Stomach (tissue), 9 donors: ENCODE data around the gene KCNQ1. TPM values are rescaled to one million over a fixed set of nuclear protein-coding genes. Genes with fewer than 3 reads are reported as not detected.

ENCODE experiments used
- DNase-seq, 2 donors: peaks; one replicate each; pipeline versions ENCODE4 v3.0.0 to v3.0.0-alpha.2; 2013 to 2019
- H3K27ac ChIP-seq, 5 donors: fragments of 200-600 bp in 4 of 5; sonication (generic) in 4 of 5; one replicate each; pipeline ENCODE4 v1.5.1; 2013 to 2019; ENCODE audit warnings: mild to moderate bottlenecking in 1 of 5, moderate library complexity in 1 of 5
- H3K27me3 ChIP-seq, 3 donors: fragments of 200-600 bp; sonication (generic); one replicate each; pipeline ENCODE4 v1.5.1; 2017 to 2019; ENCODE audit warnings: mixed run types in 1 of 3
- H3K36me3 ChIP-seq, 4 donors: fragments of 200-600 bp; sonication (generic); 1 replicate in 3 of 4; 2 replicates in 1 of 4; pipeline ENCODE4 v1.5.1; 2016 to 2019
- H3K4me1 ChIP-seq, 4 donors: fragments of 200-600 bp; sonication (generic); one replicate each; pipeline ENCODE4 v1.5.1; 2016 to 2019
- H3K4me3 ChIP-seq, 4 donors: fragments of 200-600 bp; sonication (generic) in 3 of 4; one replicate each; pipeline ENCODE4 v1.5.1; 2016 to 2019; ENCODE audit warnings: mild to moderate bottlenecking in 1 of 4
- H3K9me3 ChIP-seq, 4 donors: fragments of 200-600 bp; sonication (generic); one replicate each; pipeline ENCODE4 v1.5.1; 2016 to 2019
- CTCF ChIP-seq, 7 experiments: fragments of 450-650 bp in 4 of 7; fragments of 200-600 bp in 3 of 7; sonication (generic) in 3 of 7; IDR thresholded peaks; one replicate each; pipeline ENCODE4 v1.5.1; 2016 to 2019; ENCODE audit warnings: antibody characterized with exemption in 7 of 7, control low read depth in 2 of 7, mild to moderate bottlenecking in 1 of 7
- EP300 ChIP-seq: sonication (generic); formaldehyde crosslinking; IDR thresholded peaks from one replicate; pipeline ENCODE4 v1.6.1; 2017; ENCODE audit warnings: antibody characterized with exemption
- POLR2A ChIP-seq, 4 donors: fragments of 450-650 bp; IDR thresholded peaks; one replicate each; pipeline ENCODE4 v1.6.1; 2016; ENCODE audit warnings: antibody characterized with exemption in 4 of 4, control low read depth in 2 of 4, mild to moderate bottlenecking in 1 of 4, moderate library complexity in 1 of 4
- POLR2AphosphoS5 ChIP-seq, 3 donors: sonication (generic); formaldehyde crosslinking; IDR thresholded peaks; one replicate each; pipeline ENCODE4 v1.6.1; 2016; ENCODE audit warnings: antibody characterized with exemption in 3 of 3
- WGBS, 5 donors: extraction: QIAGEN DNeasy Blood & Tissue Kit in 3 of 5; methylation state at CpG; one replicate each; pipeline versions ENCODE4 v1.1.5 to v1.1.7; 2013 to 2018; 5-methylcytosine and 5-hydroxymethylcytosine counted together
- intact Hi-C: fragments of 100-400 bp; cut with DNase I; formaldehyde crosslinking; loops from one replicate; pipeline ENCODE4 v1.15.1; 2023; ENCODE audit warnings: low total_unique reads
- polyA plus RNA-seq, 3 donors: library from polyadenylated mRNA; stranded (reverse); fragments of 200-250 nt; gene quantifications; one replicate each; pipeline ENCODE4 v1.2.3, GENCODE V29; 2013
- total RNA-seq, 5 donors: library from RNA; depleted of rRNA; stranded (reverse); fragments of >200 nt; gene quantifications; one replicate each; pipeline versions ENCODE4 v1.1.0 to v1.2.3, GENCODE V29; 2014 to 2016
- donor health status: healthy with polysubstance abuse.
- donor health status: Bipolar disorder and iron deficiency.
- donor health status: healthy.

KCNQ1 gene
- total and polyA plus RNA-seq, 8 donors = 12.1 to 155 (median 49.0) TPM

- WGBS, 5 donors = 93 to 98% (median 94%) methylated on average over 6 of the region's 6 CpGs
- H3K4me3 ChIP-seq = no peak overlapping the region
- H3K9me3 ChIP-seq = peaks cover 0 to 30% (median 17%) of the 10 kb centered on the region in 4 donors
- H3K27me3 ChIP-seq = no peaks in the 10 kb centered on the region
- H3K4me1 ChIP-seq = peaks cover 0 to 11% (median under 1%) of the 10 kb centered on the region in 4 donors
- H3K36me3 ChIP-seq = no peaks in the 10 kb centered on the region
- DNase-seq = no peak
- intact Hi-C loops = no loop called here
- no peak overlapping the region for H3K27ac ChIP-seq
- TF ChIP-seq POLR2AphosphoS5 (IDR thresholded peaks at IDR 0.05) (no peak), EP300 (no peak), CTCF (IDR thresholded peaks at IDR 0.05) (no peak), POLR2A (IDR thresholded peaks at IDR 0.05) (no peak)
These were observed 373.2 kb downstream of the KCNQ1 start for GRCh38 chr11:2818021-2818420.

- Histone ChIP-seq H3K36me3 (no peaks in the 10 kb centered on the region), H3K27ac (no peak overlapping the region), H3K4me3 (no peak overlapping the region), H3K9me3 (peaks cover 0 to 34% (median 19%) of the 10 kb centered on the region in 4 donors), H3K4me1 (peaks cover 0 to 10% (median 0%) of the 10 kb centered on the region in 4 donors), H3K27me3 (no peaks in the 10 kb centered on the region)
- WGBS, 5 donors = 84 to 93% (median 91%) methylated on average over 5 of the region's 5 CpGs; no CpG with 5 or more reads in 1 of the 5 donors
- TF ChIP-seq POLR2A (IDR thresholded peaks at IDR 0.05) (no peak), EP300 (no peak), POLR2AphosphoS5 (IDR thresholded peaks at IDR 0.05) (no peak), CTCF (IDR thresholded peaks at IDR 0.05) (no peak)
- no peak for DNase-seq
- intact Hi-C loops = no loop called here
These were observed 373.7 kb downstream of the KCNQ1 start for GRCh38 chr11:2818503-2818902.

GRCh38 chr11:2819316-2819715, 374.5 kb downstream of the KCNQ1 start:
- intact Hi-C loops = no loop called here
- Histone ChIP-seq H3K27me3 (no peaks in the 10 kb centered on the region), H3K9me3 (peaks cover 0 to 35% (median 19%) of the 10 kb centered on the region in 4 donors), H3K4me1 (peaks cover 0 to 14% (median 1%) of the 10 kb centered on the region in 4 donors), H3K27ac (no peak overlapping the region), H3K36me3 (no peaks in the 10 kb centered on the region), H3K4me3 (no peak overlapping the region)
- DNase-seq = no peak
- WGBS, 5 donors = 86 to 95% (median 92%) methylated on average over 3 of the region's 3 CpGs
- TF ChIP-seq POLR2AphosphoS5 (IDR thresholded peaks at IDR 0.05) = no peak
- no peak for TF ChIP-seq EP300
- TF ChIP-seq POLR2A (IDR thresholded peaks at IDR 0.05) = no peak
- no peak for TF ChIP-seq CTCF (IDR thresholded peaks at IDR 0.05)

GRCh38 chr11:2820976-2821375, 376.2 kb downstream of the KCNQ1 start:
- Histone ChIP-seq H3K36me3 (no peaks in the 10 kb centered on the region), H3K27me3 (no peaks in the 10 kb centered on the region), H3K9me3 (peaks cover 0 to 29% (median 17%) of the 10 kb centered on the region in 4 donors), H3K27ac (no peak overlapping the region), H3K4me1 (peaks cover 13 to 31% (median 16%) of the 10 kb centered on the region in 4 donors), H3K4me3 (no peak overlapping the region)
- DNase-seq = no peak
- TF ChIP-seq POLR2A (IDR thresholded peaks at IDR 0.05) (no peak), CTCF (IDR thresholded peaks at IDR 0.05) (no peak), POLR2AphosphoS5 (IDR thresholded peaks at IDR 0.05) (no peak), EP300 (no peak)
- WGBS, 5 donors = 89 to 97% (median 96%) methylated on average over 4 to 16 of the region's 16 CpGs
- intact Hi-C loops = no loop called here
